GM23338 (cell line): ENCODE data around the gene AP1B1. TPM values are rescaled to one million over a fixed set of nuclear protein-coding genes. Genes with fewer than 3 reads are reported as not detected.

Source experiments
- ATAC-seq: fragments of 200-7000 bp; cut with Tn5 transposase; 3 replicates; pipeline ENCODE4 v1.9.1; 2020
- DNase-seq: peaks from one replicate; pipeline ENCODE4 v3.0.0-alpha.2; 2015; ENCODE audit warnings: low spot score
- H2AFZ ChIP-seq: fragments of 200-600 bp; sonication (generic); 2 replicates; pipeline ENCODE4 v1.8.0; 2016; ENCODE audit warnings: antibody characterized with exemption, mild to moderate bottlenecking, moderate library complexity
- H3F3A ChIP-seq: fragments of 200-600 bp; sonication (generic); replicated peaks from 2 replicates; pipeline ENCODE4 v1.8.0; 2017; ENCODE audit warnings: antibody characterized with exemption, mixed run types, low read depth
- H3K27ac ChIP-seq: fragments of 200-600 bp; sonication (generic); 2 replicates; pipeline ENCODE4 v1.6.1; 2016; ENCODE audit warnings: low read depth
- H3K27me3 ChIP-seq: fragments of 200-600 bp; sonication (generic); 2 replicates; pipeline ENCODE4 v1.8.0; 2016; ENCODE audit warnings: mild to moderate bottlenecking, mixed run types, moderate library complexity; ENCODE audit not compliant: insufficient read depth
- H3K36me3 ChIP-seq: fragments of 200-600 bp; sonication (generic); 2 replicates; pipeline ENCODE4 v1.8.0; 2016; ENCODE audit warnings: mild to moderate bottlenecking; ENCODE audit not compliant: insufficient read depth
- H3K4me1 ChIP-seq: fragments of 200-600 bp; sonication (generic); 2 replicates; pipeline ENCODE4 v1.8.0; 2016; ENCODE audit warnings: mild to moderate bottlenecking, moderate library complexity; ENCODE audit not compliant: insufficient read depth
- H3K4me2 ChIP-seq: fragments of 200-600 bp; sonication (generic); 2 replicates; pipeline ENCODE4 v1.7.1; 2017; ENCODE audit warnings: mixed run types
- H3K4me3 ChIP-seq: fragments of 200-600 bp; sonication (generic); 2 replicates; pipeline ENCODE4 v1.6.1; 2016; ENCODE audit warnings: mixed run types
- H3K79me2 ChIP-seq: fragments of 200-600 bp; sonication (generic); replicated peaks from 2 replicates; pipeline ENCODE4 v1.8.0; 2017; ENCODE audit warnings: mild to moderate bottlenecking; ENCODE audit not compliant: insufficient read depth
- H3K9me2 ChIP-seq: fragments of 200-600 bp; sonication (generic); 2 replicates; pipeline ENCODE4 v1.8.0; 2017; ENCODE audit not compliant: insufficient read depth
- H4K20me1 ChIP-seq: fragments of 200-600 bp; sonication (generic); replicated peaks from 2 replicates; pipeline ENCODE4 v1.8.0; 2017; ENCODE audit warnings: mild to moderate bottlenecking; ENCODE audit not compliant: insufficient read depth
- H3K27ac Mint-ChIP-seq: 2 replicates; pipeline ENCODE4 v1.8.0; 2020; ENCODE audit warnings: inconsistent platforms, mild to moderate bottlenecking, moderate library complexity, mixed read lengths
- H3K27me3 Mint-ChIP-seq: 3 replicates; pipeline ENCODE4 v1.8.0; 2022; ENCODE audit warnings: low read depth, mild to moderate bottlenecking, moderate library complexity, mixed read lengths, inconsistent platforms; ENCODE audit not compliant: insufficient read depth, poor library complexity
- H3K36me3 Mint-ChIP-seq: 3 replicates; pipeline ENCODE4 v1.8.0; 2021; ENCODE audit warnings: low read depth, mild to moderate bottlenecking, inconsistent platforms, moderate library complexity, mixed read lengths
- H3K4me1 Mint-ChIP-seq: 3 replicates; pipeline ENCODE4 v1.8.0; 2020; ENCODE audit warnings: mild to moderate bottlenecking, inconsistent platforms, mixed read lengths
- H3K4me3 Mint-ChIP-seq: 3 replicates; pipeline ENCODE4 v1.8.0; 2021; ENCODE audit warnings: moderate library complexity, mild to moderate bottlenecking, inconsistent platforms, mixed read lengths
- H3K9me3 Mint-ChIP-seq: 3 replicates; pipeline ENCODE4 v1.8.0; 2020; ENCODE audit warnings: moderate library complexity, mild to moderate bottlenecking, inconsistent platforms, mixed read lengths
- EZH2 ChIP-seq: fragments of 200-600 bp; sonication (generic); IDR thresholded peaks from one replicate; pipeline ENCODE4 v1.8.0; 2017; ENCODE audit warnings: antibody characterized with exemption, mild to moderate bottlenecking, low read depth; ENCODE audit not compliant: unreplicated experiment
- NANOG ChIP-seq: IDR thresholded peaks from 2 replicates; pipeline ENCODE4 v1.6.1; 2016; ENCODE audit warnings: antibody characterized with exemption, borderline replicate concordance
- REST ChIP-seq: IDR thresholded peaks from one replicate; pipeline ENCODE4 v1.6.1; 2018; ENCODE audit warnings: antibody characterized with exemption; ENCODE audit not compliant: unreplicated experiment
- ZNF331 ChIP-seq: fragments of 250-450 bp; sonication (Bioruptor Pico); IDR thresholded peaks from 2 replicates; pipeline ENCODE4 v1.5.0; 2020; ENCODE audit warnings: low read depth, mild to moderate bottlenecking, moderate library complexity
- polyA plus RNA-seq: library from polyadenylated mRNA; unstranded; fragments of >200 nt; fragmentation: Nextera tagmentation; extraction: Ambion mirVana; gene quantifications from 2 replicates; pipeline ENCODE4 v1.2.1, GENCODE V29; 2016
- total RNA-seq: library from RNA; depleted of rRNA; stranded (reverse); fragments of >200 nt; shearing (Covaris generic); gene quantifications from 2 replicates; pipeline ENCODE4 v1.2.3, GENCODE V29; 2014

The AP1B1 gene
- total and polyA plus RNA-seq, 2 experiments from 2014 or later, result 19.5 to 74.4 TPM

GRCh38 chr22:29315286-29316140 is 72.9 kb downstream of the AP1B1 start, which contains the start of gene RASL10A:
RASL10A (minus strand) TSS chr22:29315697; CDS start chr22:29315246, 451 bp downstream.
- H3K36me3 Mint-ChIP-seq, result peaks cover 7% of the 10 kb centered on the region; the same call in 1 of the 3 replicates
- TF ChIP-seq NANOG (no peak), REST (no peak), EZH2 (peak; percentile 77)
- no peaks in the 10 kb centered on the region for H3K36me3 ChIP-seq
- H3K4me1 ChIP-seq, result peaks cover 5% of the 10 kb centered on the region; the same call in 1 of the 2 replicates
- no peaks in the 10 kb centered on the region for H3K9me2 ChIP-seq
- H3K4me2 ChIP-seq, result peak within 1 kb of the TSS; percentile 84
- peak; percentile 6; the same call in 2 of the 3 replicates for ATAC-seq
- peak within 1 kb of the TSS; percentile 68 for H3K4me3 Mint-ChIP-seq
- DNase-seq, result peak; percentile 64
- peak within 1 kb of the TSS; percentile 91 for H2AFZ ChIP-seq
- H3F3A ChIP-seq, result peaks cover 24% of the 10 kb centered on the region
- peaks cover 54% of the 10 kb centered on the region for H3K27me3 ChIP-seq
- peaks cover 47% of the 10 kb centered on the region for H3K27me3 Mint-ChIP-seq
- no peaks in the 10 kb centered on the region for H3K79me2 ChIP-seq
- H3K4me1 Mint-ChIP-seq, result peaks cover 20% of the 10 kb centered on the region
- H3K27ac ChIP-seq, result no peak within 1 kb of the TSS
- no peak within 1 kb of the TSS for H3K27ac Mint-ChIP-seq
- peak within 1 kb of the TSS; percentile 61 for H3K4me3 ChIP-seq
- peaks cover 9% of the 10 kb centered on the region for H4K20me1 ChIP-seq
- peaks cover 21% of the 10 kb centered on the region for H3K9me3 Mint-ChIP-seq

GRCh38 chr22:29314537-29315285 is 73.7 kb downstream of the AP1B1 start:
- H3K27me3 Mint-ChIP-seq, result peaks cover 47% of the 10 kb centered on the region
- H3K27me3 ChIP-seq, result peaks cover 54% of the 10 kb centered on the region
- H3K9me2 ChIP-seq, result no peaks in the 10 kb centered on the region
- H3K4me2 ChIP-seq, result peak overlapping the region; percentile 84
- peak; percentile 64 for DNase-seq
- peaks cover 7% of the 10 kb centered on the region; the same call in 1 of the 3 replicates for H3K36me3 Mint-ChIP-seq
- H3K27ac ChIP-seq, result no peak overlapping the region
- H3K4me3 ChIP-seq, result peak overlapping the region; percentile 61
- no peaks in the 10 kb centered on the region for H3K79me2 ChIP-seq
- peak; percentile 4 for ATAC-seq
- H3K4me1 Mint-ChIP-seq, result peaks cover 20% of the 10 kb centered on the region
- H2AFZ ChIP-seq, result peak overlapping the region; percentile 76; the same call in 1 of the 2 replicates
- H3F3A ChIP-seq, result peaks cover 24% of the 10 kb centered on the region
- peak overlapping the region; percentile 68 for H3K4me3 Mint-ChIP-seq
- no peak overlapping the region for H3K27ac Mint-ChIP-seq
- no peaks in the 10 kb centered on the region for H3K36me3 ChIP-seq
- TF ChIP-seq EZH2, result peak; percentile 58
- TF ChIP-seq ZNF331 (CRISPR knock-in tag), result no peak
- H3K4me1 ChIP-seq, result peaks cover 5% of the 10 kb centered on the region; the same call in 1 of the 2 replicates
- peaks cover 9% of the 10 kb centered on the region for H4K20me1 ChIP-seq
- peaks cover 21% of the 10 kb centered on the region for H3K9me3 Mint-ChIP-seq
